Ramos (cell line): Measurements from ENCODE around the gene RELN.
"Not testable (repeated sequence)": the region's sequence is repeated elsewhere in the genome, so short reads cannot be mapped to it uniquely, and the experiment has no call there.

Source experiments
- in situ Hi-C: fragments of 300-500 bp; cut with MboI; formaldehyde crosslinking; loops from one replicate; pipeline ENCODE4 v1.14.3; 2022; ENCODE audit warnings: low sequenced_read_pairs; ENCODE audit not compliant: unreplicated experiment

The RELN gene

DNA sequence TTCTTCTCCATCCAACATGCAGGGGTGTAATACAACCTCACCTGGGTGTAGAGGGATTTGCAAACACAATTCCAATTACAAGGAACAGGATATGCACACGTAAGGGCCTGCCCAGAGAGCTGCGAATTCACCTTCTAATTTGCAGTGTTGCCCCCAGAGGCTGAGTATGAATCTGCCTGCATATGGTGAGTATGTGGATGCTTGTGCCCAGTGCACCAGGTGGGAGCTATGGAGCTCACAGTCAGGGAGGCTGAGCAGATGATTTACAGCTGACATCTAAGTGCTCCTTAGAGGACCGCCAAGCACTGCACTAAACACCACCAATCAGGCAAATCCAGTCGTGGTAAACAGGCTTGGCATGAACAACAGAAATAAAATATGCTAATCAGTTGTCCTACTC lies 132.0 kb downstream of the RELN start:
- in situ Hi-C loops: no loop called here

DNA sequence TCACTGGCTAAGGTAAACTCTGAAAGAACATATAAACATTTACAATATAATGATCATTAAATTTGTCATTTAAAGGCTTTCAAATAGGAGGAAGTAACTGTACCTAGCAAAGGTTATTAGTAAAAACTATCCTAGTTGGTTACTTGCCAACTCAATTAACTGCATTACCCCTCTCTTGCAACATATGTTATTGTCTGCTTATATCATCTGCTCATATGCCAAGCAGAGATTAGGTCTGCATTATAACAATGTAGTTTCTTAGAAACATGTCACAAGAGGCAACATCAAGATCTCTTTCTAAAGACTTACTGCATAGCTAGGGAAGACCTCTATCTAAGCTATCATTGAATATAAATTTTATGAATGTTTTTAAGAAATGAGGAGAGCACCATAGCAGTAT lies 132.5 kb downstream of the RELN start:
- in situ Hi-C loops: no loop called here

DNA sequence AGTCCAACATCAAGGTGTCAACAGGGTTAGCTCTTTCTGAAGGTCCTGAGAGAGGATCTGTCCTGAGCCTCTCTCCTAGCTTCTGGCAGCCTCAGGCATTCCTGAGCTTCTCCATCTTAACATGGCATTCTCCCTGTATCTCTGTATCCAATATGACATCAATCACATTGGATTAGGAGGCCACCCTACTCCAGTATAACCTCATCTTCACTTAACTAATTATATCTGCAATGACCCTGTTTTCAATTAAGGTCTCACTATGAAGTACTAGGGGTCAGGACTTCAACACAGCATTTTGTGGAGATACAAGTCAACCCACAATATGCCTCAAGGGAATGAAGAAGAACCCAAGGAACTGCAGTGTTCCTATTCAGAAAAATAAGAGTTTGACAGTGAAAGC lies 133.8 kb downstream of the RELN start:
- in situ Hi-C loops: no loop called here

DNA sequence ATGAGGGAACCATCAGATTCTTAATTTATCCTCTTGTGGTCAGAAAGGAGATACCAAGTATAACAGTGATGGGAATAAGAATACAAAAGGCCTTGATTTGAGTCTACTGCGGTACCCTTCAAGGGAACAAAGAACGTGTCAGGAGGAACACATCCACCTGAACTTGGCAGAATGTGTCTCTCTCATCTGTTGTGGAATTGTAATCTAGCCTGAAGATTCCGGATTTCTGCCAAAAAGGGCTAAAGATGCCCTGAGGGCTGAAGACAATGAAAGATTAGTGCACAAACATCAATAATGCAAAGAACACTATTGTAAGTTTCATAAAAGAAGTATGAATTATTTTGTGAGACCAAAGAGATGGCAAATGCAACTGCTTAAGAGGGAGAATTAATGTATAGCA lies 134.8 kb downstream of the RELN start:
- in situ Hi-C loops: no loop called here

DNA sequence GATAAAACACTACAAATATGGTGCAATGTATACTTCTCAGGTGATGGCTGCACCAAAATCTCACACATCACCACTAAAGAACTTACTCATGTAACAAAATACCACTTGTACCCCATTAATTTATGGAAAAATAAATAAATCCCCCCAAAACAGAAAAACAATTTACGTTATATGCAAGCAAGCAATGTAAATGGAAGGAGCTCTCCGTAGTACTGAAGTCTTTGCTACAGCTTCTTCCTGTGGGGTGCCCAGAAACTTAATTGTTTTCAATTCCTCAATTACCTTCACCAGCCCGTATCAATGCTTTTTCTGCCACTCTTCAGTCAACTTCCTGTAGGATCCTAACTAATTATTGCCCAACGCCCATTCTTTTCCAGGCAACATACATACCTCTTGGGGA lies 138.1 kb downstream of the RELN start:
- in situ Hi-C loops: no loop called here

DNA sequence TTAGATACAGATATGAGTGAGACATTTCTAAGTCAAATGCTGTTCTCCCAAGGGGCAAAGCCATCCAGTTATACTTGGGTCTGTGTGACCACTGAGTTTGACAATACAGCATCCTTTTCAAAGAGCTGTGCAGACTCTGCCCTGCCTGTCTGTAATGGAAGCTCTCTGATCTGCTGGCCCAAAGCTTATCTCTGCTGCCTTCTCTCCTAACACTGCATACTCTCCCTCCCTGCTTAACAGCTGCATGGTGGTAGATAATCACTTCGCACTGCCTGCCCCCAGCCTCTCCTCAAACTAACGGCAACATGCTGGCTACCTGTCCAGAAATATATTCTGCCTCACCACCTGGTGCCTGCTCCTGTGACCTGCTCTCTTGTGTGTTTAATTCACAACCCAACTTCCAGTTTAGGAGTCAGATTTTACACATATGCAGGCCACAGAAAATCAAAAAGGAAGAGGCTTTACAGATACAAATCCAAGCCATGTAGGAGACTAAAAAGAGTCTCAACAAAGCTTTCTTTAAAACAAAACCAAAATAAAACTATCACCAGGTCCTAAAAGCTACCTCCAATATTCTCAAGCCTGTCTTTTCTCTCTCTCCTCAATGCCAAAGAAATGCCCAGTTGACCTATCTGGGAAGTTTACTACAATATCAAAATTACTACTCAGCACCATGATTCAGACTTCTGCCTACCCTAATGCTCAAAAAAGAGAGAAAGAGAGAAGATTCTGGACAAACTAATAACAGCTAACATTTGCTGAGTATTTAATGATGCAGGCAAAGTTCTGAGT lies 145.6 kb downstream of the RELN start:
- in situ Hi-C loops: no loop called here

DNA sequence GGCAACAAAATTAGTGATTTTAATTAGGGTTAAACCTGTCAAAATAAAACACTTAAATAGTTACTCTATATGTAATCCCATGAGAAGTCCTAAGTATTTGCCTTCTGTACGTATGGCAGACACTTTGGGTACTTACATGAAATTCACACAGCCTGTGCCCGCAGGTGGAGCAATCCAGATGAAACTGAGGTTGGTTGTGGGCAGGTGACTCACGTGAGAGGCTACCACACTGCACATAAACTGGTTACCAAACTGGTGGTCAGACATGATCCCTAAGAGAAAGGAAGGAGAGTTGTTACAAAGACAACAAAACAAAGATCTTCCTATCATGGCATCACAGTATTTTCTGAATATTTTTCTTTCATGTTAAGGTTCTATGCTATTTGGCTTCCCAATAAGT lies 156.1 kb downstream of the RELN start:
- in situ Hi-C loops: no loop called here

DNA sequence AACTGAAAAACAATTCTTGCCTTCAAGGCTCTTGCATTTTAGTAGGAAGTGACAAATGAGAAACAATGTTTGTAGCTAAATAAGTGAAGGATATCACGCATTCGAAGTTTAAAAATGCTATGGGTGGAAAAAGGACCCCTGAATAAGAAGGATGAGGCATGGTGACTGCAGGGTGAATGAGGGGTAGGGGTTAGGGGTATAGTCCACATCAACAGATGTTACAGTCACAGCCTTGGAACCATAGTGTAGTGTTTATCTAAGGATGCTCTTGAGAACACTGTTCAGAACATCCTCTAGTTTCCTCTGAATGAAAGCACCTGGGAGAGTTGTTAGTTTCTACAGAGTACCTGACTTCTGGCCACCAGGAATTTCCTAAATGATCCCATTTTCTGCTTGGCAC lies 157.0 kb downstream of the RELN start:
- in situ Hi-C loops: no loop called here

DNA sequence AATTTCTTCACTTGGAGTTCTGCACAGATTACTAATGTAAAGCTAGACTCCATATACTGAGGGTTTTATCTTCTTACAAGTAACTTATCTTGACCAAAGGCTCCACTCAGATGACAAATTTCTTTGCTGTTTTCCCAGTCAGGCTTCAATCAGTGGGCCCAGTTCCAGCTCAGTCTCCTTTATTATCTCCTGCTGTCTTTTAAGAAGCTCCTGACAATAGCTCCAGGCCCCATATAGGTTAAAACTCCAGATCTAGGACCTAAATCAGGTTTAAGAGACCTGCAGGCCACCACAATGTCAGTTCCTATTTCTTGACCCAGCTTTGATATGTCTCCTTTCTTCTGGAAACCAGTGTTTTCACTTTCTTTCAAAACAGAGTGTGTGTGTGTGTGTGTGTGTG lies 165.2 kb downstream of the RELN start:
- in situ Hi-C loops: no loop called here

DNA sequence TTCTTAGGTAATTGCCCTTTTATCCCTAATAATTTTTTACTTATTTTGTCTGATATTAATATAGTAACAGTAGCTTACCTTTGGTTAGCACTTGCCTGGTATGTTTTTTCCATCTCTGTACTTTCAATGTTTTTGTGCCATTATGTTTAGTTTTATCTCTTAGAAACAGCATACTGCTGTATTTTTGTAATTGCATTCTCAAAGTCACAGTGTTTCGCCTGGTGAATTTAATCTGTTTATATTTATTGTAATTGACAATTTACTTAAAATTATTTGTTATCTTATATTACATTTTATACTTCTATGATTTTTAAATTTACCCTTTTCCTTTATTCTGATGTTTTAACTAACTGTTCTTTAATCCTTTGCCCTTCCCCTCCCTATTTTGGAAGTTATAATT lies 166.4 kb downstream of the RELN start:
- in situ Hi-C loops: no loop called here

DNA sequence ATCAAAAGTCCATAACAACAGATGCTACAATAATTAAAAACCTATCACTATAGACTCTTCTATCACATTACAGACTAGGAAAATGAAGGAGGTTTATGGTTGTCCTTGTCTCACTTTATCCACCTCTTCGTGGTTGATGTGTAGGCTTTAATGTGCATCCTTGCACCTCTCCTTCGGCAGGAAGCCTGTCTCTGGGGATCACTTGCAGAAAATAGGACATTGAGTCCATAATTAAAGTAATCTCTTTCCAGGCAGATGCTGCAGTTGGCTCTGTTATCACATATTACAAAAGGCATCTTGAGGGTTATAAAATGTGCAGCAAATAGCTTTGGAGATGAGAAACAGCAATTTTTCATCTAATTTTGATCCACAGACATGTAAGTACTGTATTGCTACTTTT lies 168.4 kb downstream of the RELN start:
- in situ Hi-C loops: no loop called here

DNA sequence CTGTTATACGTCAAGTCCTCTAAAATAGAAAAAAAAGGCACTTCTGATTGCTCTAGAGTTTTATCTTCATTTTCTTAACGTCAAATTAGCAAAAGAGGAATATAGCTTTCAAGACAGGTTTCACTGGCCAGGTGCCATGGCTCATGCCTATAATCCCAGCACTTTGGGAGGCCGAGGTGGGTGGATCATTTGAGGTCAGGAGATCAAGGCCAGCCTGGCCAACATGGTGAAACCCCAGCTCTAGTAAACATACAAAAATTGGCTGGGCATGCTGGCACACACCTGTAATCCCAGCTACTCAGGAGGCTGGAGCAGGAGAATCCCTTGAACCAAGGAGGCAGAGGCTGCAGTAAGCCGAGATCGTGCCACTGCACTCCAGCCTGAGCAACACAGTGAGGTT lies 173.5 kb downstream of the RELN start:
- in situ Hi-C loops: not testable (repeated sequence)

DNA sequence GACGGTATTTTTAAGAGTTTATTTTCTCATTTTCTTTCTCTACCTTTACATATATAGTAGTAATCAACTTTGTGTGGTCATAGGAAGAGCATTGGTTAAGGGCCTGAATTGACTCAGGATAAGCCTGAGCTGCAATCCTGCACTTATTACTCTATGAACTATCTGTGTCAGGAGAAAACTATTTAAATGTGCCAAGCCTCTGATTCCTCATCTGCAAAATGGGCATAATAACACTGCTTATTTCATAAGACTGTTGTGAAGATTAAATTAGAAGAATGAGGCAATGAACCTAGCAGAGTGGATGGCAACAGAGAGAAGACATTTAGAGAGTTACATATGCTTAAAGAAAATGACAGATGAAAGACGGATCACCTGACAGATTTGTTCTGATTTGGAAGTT lies 175.5 kb downstream of the RELN start:
- in situ Hi-C loops: no loop called here

DNA sequence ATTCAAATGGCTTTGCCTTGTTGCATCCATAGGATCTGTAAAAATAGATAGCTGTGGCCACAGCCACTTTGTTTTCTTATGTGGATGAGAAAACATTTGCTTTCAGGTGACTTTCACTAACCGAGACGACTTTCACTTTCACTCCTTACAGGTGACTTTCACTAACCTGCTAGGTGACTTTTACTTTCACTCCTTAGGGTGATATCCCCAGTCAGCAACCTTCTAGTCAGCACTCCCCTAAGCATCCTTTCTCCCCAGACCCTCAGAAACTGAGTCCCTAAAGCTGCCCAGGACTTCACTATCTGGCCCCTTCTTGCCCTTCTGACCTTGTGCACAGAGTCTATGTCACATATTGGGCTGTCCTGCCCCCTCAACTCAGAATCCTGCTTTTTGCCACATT lies 177.5 kb downstream of the RELN start:
- in situ Hi-C loops: no loop called here

DNA sequence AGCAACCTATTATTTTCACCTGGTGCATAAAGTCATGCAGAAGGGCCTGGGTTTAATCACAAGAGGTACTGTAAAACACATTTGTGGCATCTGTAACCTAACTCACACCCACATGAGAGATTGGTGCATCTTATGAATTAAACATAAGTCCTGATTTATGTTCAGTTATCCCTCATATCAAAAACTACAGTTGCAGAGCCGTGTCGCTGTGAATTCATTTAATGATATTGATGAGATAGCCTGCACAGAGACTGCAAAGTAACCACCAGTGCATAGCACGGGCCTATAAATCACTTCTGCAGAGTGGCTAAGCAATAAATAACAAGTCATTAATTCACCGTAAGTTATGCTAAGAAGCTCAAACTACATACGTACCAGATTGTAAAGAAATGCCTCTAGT lies 178.2 kb downstream of the RELN start:
- in situ Hi-C loops: no loop called here

DNA sequence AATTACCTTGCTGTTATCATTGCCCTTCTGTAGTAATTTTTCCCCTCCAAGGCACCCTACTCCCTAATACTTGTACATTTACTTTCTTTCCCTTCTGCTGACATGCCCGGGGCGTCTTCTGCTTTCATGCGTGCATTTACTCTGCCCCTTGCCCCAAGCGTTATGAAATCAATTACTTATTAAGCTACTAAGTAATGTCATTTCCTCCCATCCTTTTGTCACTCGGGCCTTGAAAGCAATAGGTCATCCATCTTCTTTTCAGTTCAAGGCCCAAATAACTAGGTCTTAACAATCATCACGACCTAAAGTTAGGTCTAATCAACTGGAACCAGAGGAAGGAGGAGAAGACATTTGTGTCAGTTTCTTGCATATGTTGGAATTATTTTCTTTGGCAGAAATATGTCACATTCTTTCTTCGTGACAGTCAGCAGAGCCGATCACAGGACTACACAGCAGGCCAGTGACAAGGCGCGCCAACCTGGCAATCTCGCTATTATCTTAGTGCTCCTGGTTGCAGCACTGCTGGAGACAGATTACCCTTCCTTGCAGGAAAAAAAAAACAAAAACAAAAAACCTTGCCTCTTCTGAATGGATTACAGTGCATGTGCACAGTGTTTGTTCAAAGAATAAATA lies 179.2 kb downstream of the RELN start:
- in situ Hi-C loops: no loop called here

DNA sequence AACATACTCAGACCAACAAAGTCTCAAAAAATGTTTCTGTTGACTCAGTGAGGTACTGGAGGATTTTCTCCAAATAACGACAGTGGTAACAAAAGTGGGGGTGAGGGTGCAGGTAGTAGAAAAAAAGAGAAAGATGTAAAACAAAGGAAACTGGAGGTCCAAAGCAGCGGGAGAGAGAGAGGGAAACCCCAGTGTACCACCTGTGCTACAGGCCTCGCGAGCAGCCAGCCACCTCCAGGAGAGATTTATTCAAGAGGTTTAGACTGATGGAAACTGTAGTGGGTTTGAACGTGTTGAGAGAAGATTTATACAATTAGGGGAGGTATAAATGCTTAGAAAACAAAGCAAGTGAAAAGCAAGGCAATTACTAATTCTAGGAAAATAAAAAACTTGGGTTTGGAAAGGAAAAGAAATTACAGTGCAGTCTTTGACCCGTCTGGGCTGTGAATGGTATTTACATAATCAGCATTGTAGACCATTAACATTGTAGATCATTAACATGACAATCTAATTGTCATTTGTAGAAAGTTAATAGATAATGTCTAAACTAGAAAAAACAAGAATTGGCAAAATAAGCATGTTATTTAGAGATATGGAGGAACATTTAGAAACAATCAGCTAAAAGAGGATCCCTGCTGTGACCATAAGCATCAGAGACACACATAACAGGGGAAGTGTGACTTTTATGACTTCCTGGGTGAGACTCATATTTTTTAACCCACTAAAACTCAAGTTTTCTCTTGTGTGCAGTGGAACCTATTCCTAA lies 180.0 kb downstream of the RELN start:
- in situ Hi-C loops: no loop called here

DNA sequence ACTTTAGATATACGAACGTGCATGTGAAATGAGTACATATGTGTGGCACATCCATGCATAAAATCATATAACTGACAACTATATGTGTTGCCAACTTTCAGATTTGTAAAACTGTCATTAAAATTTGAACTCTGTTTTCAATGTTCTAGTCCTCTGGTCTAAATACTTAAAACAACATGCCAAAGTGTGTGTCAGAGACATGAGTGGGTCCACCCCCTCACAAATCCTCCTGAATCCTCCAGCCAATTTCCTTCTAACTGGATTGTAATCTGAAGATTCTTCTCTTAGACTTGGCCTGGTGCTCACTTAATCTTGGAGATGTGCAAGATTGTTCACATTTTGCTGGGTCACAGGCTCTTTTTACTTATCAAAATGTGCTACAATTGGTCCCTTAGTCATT lies 184.1 kb downstream of the RELN start:
- in situ Hi-C loops: no loop called here

DNA sequence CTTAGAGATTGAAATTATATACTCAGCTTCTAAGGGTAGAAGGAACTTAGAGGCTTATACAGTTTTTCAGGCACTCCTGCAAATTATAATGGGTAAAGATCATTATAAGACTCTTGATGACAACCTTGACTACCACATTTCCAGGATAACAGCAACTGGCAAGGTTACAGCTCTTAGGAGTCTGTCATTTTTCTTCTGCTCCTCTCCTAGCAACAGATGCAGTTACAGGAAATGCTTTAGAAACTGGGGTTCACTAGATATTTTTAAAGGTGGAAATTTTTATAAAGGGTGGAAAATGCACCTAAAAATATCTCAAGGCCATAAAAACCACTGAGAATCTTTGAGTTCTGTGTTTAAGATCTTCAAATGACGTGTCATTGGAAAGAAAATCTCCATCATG lies 185.8 kb downstream of the RELN start:
- in situ Hi-C loops: no loop called here

DNA sequence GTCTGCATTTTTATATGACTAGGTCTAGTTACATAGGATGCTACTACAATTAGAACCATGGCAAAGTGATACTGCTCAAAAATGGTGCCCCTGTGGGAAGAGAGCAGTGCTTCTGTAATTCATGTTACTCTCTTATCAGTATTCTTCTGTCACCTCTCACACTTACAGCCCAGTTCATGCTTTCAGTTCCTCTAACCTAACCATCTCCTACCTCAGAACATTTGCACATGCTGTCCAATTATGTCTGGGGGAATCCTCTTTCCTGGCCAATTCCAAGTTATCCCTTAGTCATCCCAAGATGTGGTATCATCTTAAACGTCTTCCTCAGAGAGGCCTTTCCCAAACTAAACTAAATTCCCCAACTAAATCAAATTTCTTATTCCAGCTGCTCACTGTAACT lies 190.2 kb downstream of the RELN start:
- in situ Hi-C loops: no loop called here

DNA sequence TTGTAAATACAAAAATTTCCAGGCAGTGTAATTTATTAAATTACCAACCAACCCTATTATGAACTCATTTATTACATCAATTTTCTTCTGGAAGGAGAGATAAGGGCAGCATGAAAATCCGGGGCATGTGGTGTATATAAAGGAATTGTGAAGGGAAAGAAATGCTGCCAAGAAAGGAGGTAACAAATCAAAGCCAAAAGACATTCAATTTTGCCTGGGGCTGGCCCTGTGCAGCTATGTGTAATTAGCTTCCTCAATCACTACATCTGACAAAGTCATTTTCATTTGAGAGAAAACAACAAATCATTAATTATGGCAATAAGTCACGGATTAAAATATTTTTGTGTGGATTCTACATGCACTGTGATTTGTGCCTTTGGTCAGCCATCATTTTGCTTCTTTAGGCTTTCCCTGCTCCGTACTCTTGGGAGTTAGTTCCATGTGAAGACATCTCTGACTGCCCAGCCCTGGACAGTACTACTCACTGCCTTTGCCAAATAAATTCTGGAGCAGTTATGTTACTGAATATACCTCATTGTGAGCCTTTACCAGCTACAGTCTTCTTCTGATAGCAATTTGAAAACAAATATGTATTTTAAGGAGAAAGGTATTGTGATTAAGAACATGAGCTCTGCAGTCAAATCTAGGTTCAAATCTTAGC lies 191.7 kb downstream of the RELN start:
- in situ Hi-C loops: no loop called here
